CD4-positive, alpha-beta T cell treated with Interleukin-6 at 100 ng/mL for 8 hours (primary cell): ENCODE measurements around the gene NDUFAF8.

Experiments
- DNase-seq: peaks from one replicate; pipeline ENCODE4 v3.0.0-alpha.2; 2020; ENCODE audit warnings: mixed read lengths, low spot score

The NDUFAF8 gene

GRCh38 chr17:81253358-81254131 is 14.4 kb downstream of the NDUFAF8 start:
- DNase-seq = peak; percentile 48

GRCh38 chr17:81254955-81255717 is 16.0 kb downstream of the NDUFAF8 start:
- DNase-seq = no peak

GRCh38 chr17:81256616-81257015 is 17.5 kb downstream of the NDUFAF8 start:
- no peak for DNase-seq

GRCh38 chr17:81257533-81257932 is 18.4 kb downstream of the NDUFAF8 start:
- DNase-seq = no peak

- no peak for DNase-seq
Observed at GRCh38 chr17:81258292-81258691, 19.2 kb downstream of the NDUFAF8 start.

GRCh38 chr17:81259058-81259605 is 20.0 kb downstream of the NDUFAF8 start:
- no peak for DNase-seq

- DNase-seq = no peak
Observed at GRCh38 chr17:81260171-81260570, 21.1 kb downstream of the NDUFAF8 start.

- DNase-seq = no peak
Observed at GRCh38 chr17:81260641-81261040, 21.5 kb downstream of the NDUFAF8 start.

GRCh38 chr17:81261096-81261495 is 22.0 kb downstream of the NDUFAF8 start:
- DNase-seq = no peak

- no peak for DNase-seq
Observed at GRCh38 chr17:81261582-81262336, 22.6 kb downstream of the NDUFAF8 start.

GRCh38 chr17:81263371-81264181 is 24.5 kb downstream of the NDUFAF8 start:
- no peak for DNase-seq

GRCh38 chr17:81264640-81265039 is 25.5 kb downstream of the NDUFAF8 start:
- DNase-seq = no peak

GRCh38 chr17:81265576-81265975 is 26.5 kb downstream of the NDUFAF8 start:
- no peak for DNase-seq

GRCh38 chr17:81267390-81268067 is 28.4 kb downstream of the NDUFAF8 start:
- DNase-seq = no peak

- no peak for DNase-seq
Observed at GRCh38 chr17:81270279-81270678, 31.2 kb downstream of the NDUFAF8 start.

GRCh38 chr17:81271226-81271625 is 32.1 kb downstream of the NDUFAF8 start:
- no peak for DNase-seq

- no peak for DNase-seq
Observed at GRCh38 chr17:81272616-81273015, 33.5 kb downstream of the NDUFAF8 start.

- DNase-seq = no peak
Observed at GRCh38 chr17:81273698-81274470, 34.8 kb downstream of the NDUFAF8 start.

GRCh38 chr17:81274471-81274855 is 35.3 kb downstream of the NDUFAF8 start:
- DNase-seq = no peak

- no peak for DNase-seq
Observed at GRCh38 chr17:81276781-81277180, 37.7 kb downstream of the NDUFAF8 start.
